Body of pancreas (tissue), 4 donors: ENCODE measurements around the gene CLEC2A. TPM values are rescaled to one million over a fixed set of nuclear protein-coding genes. Genes with fewer than 3 reads are reported as not detected.

ENCODE experiments used
- ATAC-seq: fragments of 150-250 bp; one replicate; pipeline ENCODE4 v1.9.1; 2016
- DNase-seq, 4 donors: peaks; one replicate each; pipeline ENCODE4 v3.0.0-alpha.2; 2019
- H3K27ac ChIP-seq, 4 donors: fragments of 200-600 bp; sonication (generic); 1 replicate in 3 of 4; 2 replicates in 1 of 4; pipeline versions ENCODE4 v1.5.1 to v1.6.1; 2016 to 2019; ENCODE audit warnings: mild to moderate bottlenecking in 1 of 4, mixed read lengths in 1 of 4, moderate library complexity in 1 of 4
- H3K27me3 ChIP-seq, 2 donors: fragments of 200-600 bp; sonication (generic); one replicate each; pipeline ENCODE4 v1.6.0; 2016; ENCODE audit warnings: mild to moderate bottlenecking in 1 of 2
- H3K36me3 ChIP-seq, 2 donors: fragments of 200-600 bp; sonication (generic); replicated peaks in 1 of 2; 2 replicates each; pipeline ENCODE4 v1.5.1; 2016; ENCODE audit warnings: low read depth in 2 of 2; ENCODE audit not compliant: insufficient read depth in 1 of 2
- H3K4me1 ChIP-seq: fragments of 200-600 bp; sonication (generic); one replicate; pipeline ENCODE4 v1.6.0; 2016
- H3K4me3 ChIP-seq, 2 donors: fragments of 200-600 bp; sonication (generic); 1 replicate in 1 of 2; 2 replicates in 1 of 2; pipeline ENCODE4 v1.5.1; 2016 to 2019
- H3K9me3 ChIP-seq, 3 donors: fragments of 200-600 bp; sonication (generic); 1 replicate in 2 of 3; 2 replicates in 1 of 3; pipeline ENCODE4 v1.5.1; 2016
- POLR2A ChIP-seq, 3 donors: fragments of 450-650 bp; IDR thresholded peaks; one replicate each; pipeline ENCODE4 v1.6.1; 2016; ENCODE audit warnings: antibody characterized with exemption in 3 of 3, mild to moderate bottlenecking in 2 of 3
- WGBS, 2 donors: methylation state at CpG; one replicate each; pipeline ENCODE4 v1.1.5; 2017; 5-methylcytosine and 5-hydroxymethylcytosine counted together
- intact Hi-C: fragments of 100-400 bp; cut with DNase I; formaldehyde crosslinking; loops from one replicate; pipeline ENCODE4 v1.15.1; 2023
- total RNA-seq, 2 donors: library from RNA; depleted of rRNA; stranded (reverse); fragments of >200 nt; gene quantifications; one replicate each; pipeline ENCODE4 v1.1.0, GENCODE V29; 2016
- TF ChIP-seq, protein P1 (sequence below), 7 experiments: fragments of 450-650 bp in 4 of 7; fragments of 200-600 bp in 3 of 7; sonication (generic) in 3 of 7; IDR thresholded peaks; one replicate each; pipeline ENCODE4 v1.5.1; 2016 to 2019; ENCODE audit warnings: antibody characterized with exemption in 7 of 7

Gene CLEC2A
- total RNA-seq, 2 donors from 2014 or later = not detected

DNA sequence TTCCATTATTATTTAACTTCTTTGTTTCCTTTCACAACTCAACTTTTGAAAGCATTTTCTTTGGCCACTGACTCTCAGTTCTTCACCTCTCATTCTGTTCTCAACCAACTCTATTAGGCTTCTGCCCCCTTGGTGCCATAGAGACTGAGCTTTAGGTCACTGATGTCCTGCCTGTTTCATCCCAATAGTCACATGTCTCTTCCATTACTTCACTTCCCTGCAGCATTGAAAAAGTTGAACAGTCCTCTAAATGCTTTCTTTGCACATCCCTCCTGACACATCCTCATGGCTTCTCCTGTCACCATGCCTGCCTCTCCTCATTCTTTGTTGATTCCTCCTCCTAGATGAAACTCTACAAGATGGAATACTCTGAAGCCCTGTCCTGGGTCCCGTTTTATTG lies 41.8 kb upstream of the CLEC2A start:
- 21 to 38% methylated on average over 1 of the region's 1 CpG for WGBS, 2 donors
- Histone ChIP-seq H3K36me3 (no peaks in the 10 kb centered on the region), H3K4me1 (no peaks in the 10 kb centered on the region), H3K4me3 (no peak overlapping the region), H3K9me3 (peaks cover 0 to 7% (median 0%) of the 10 kb centered on the region in 3 donors), H3K27ac (no peak overlapping the region), H3K27me3 (no peaks in the 10 kb centered on the region)
- DNase-seq (no peak), ATAC-seq (no peak)
- TF ChIP-seq, protein P1, sequence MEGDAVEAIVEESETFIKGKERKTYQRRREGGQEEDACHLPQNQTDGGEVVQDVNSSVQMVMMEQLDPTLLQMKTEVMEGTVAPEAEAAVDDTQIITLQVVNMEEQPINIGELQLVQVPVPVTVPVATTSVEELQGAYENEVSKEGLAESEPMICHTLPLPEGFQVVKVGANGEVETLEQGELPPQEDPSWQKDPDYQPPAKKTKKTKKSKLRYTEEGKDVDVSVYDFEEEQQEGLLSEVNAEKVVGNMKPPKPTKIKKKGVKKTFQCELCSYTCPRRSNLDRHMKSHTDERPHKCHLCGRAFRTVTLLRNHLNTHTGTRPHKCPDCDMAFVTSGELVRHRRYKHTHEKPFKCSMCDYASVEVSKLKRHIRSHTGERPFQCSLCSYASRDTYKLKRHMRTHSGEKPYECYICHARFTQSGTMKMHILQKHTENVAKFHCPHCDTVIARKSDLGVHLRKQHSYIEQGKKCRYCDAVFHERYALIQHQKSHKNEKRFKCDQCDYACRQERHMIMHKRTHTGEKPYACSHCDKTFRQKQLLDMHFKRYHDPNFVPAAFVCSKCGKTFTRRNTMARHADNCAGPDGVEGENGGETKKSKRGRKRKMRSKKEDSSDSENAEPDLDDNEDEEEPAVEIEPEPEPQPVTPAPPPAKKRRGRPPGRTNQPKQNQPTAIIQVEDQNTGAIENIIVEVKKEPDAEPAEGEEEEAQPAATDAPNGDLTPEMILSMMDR (IDR thresholded peaks at IDR 0.05) = no peak
- TF ChIP-seq POLR2A (IDR thresholded peaks at IDR 0.05) = no peak
- intact Hi-C loops = no loop called here

DNA sequence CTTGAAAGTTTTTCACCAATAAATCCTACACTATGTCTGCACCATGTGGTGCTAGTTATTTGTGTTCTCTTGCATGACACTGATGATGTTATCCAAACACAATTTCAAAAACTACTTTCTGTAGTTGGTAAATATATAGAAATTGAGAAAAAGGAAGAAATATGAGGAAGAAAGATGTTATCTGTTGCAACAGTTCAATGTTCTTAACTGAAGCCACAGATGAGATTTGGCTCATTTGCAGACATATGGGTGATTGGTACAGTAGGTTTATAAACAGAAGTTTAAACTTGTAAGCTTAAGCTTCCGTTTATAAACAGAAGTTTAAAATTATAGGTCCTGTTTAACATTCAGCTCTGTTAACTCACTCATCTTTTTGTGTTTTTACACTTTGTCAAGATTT lies 39.0 kb upstream of the CLEC2A start, which contains the start of gene CLEC12A:
CLEC12A (plus strand) TSS at position 229 of the 400 bp plus-strand sequence. CDS start 188 bp downstream, outside the sequence.
- no peak within 1 kb of the TSS for H3K27ac ChIP-seq
- intact Hi-C loops = no loop called here
- TF ChIP-seq, protein P1 (IDR thresholded peaks at IDR 0.05) = no peak
- no peak for TF ChIP-seq POLR2A (IDR thresholded peaks at IDR 0.05)
- H3K9me3 ChIP-seq = peaks cover 0 to 6% (median 0%) of the 10 kb centered on the region in 3 donors
- no peak for DNase-seq
- H3K4me1 ChIP-seq = no peaks in the 10 kb centered on the region
- H3K27me3 ChIP-seq = no peaks in the 10 kb centered on the region
- H3K4me3 ChIP-seq = no peak within 1 kb of the TSS
- no peak for ATAC-seq
- H3K36me3 ChIP-seq = no peaks in the 10 kb centered on the region
- WGBS, 2 donors = 24 to 54% methylated on average over 1 of the region's 1 CpG

DNA sequence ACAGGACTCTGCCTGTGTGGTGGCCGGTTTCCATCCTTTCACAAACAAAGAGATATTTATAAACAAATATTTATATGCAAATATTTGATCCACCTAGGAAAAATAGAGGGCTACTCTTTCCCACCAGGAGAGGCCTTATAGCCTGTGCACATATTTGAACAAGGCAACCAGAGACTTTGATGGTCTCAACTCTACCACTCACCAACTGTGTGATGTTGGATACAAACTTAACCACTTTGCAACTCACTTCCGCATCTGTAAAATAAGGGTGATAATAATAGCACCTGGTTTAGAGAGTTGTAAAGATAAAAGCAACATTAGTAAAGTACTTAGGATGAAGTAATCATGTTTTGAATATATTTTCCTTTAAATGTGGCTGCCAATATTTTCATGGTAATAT lies 37.5 kb upstream of the CLEC2A start:
- ATAC-seq (no peak), DNase-seq (no peak)
- Histone ChIP-seq H3K36me3 (no peaks in the 10 kb centered on the region), H3K27ac (no peak overlapping the region), H3K27me3 (no peaks in the 10 kb centered on the region), H3K9me3 (no peaks in the 10 kb centered on the region), H3K4me1 (no peaks in the 10 kb centered on the region), H3K4me3 (no peak overlapping the region)
- intact Hi-C loops = no loop called here
- no peak for TF ChIP-seq POLR2A (IDR thresholded peaks at IDR 0.05)
- TF ChIP-seq, protein P1 (IDR thresholded peaks at IDR 0.05) = no peak
- WGBS, 2 donors = 45 to 50% methylated on average over 2 of the region's 2 CpGs

DNA sequence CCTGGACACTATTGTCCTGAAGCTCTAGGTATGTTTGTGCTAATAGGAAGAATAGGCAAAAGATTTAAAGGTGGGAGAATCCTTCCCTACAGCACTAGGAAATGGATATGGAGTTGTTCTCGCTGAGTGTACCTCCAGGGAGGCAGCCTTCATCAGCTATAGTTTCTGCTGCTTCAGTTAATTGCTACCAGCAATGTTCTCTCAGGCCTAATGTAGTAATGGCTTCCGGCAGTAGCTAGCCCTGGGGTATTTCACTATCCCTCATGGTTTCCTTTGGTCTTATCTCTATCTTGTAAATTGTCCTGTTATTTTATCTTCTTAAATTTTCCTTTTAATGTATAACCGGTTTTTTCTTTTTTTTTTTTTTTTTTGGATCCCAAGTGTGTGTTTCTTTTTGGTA lies 29.7 kb upstream of the CLEC2A start:
- H3K36me3 ChIP-seq = no peaks in the 10 kb centered on the region
- no peak for TF ChIP-seq POLR2A (IDR thresholded peaks at IDR 0.05)
- TF ChIP-seq, protein P1 (IDR thresholded peaks at IDR 0.05) = no peak
- ATAC-seq (no peak), DNase-seq (no peak)
- no peak overlapping the region for H3K4me3 ChIP-seq
- intact Hi-C loops = no loop called here
- WGBS, 2 donors = 86 to 88% methylated on average over 3 of the region's 3 CpGs
- H3K27ac ChIP-seq = no peak overlapping the region
- no peaks in the 10 kb centered on the region for H3K4me1 ChIP-seq
- no peaks in the 10 kb centered on the region for H3K9me3 ChIP-seq
- H3K27me3 ChIP-seq = no peaks in the 10 kb centered on the region

DNA sequence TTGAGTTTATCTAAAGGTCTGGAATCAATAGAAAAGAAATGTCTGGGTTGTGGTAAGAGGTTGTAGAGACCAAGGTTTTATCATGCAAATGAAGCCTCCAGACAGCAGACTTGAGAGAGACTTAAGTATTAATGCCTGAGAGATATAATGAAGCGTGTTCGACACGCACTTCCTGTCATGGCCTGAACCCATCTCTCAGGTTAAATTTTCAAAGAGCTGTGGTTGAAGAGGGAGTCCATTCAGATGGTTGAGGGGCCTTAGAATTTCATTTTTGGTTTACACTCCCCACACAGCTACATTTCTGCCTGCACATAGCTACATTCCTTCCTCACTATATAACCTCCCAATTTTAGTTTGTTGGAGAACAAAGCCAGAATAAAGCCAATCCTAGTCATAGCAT lies 28.9 kb upstream of the CLEC2A start:
- no peak for TF ChIP-seq POLR2A (IDR thresholded peaks at IDR 0.05)
- TF ChIP-seq, protein P1 (IDR thresholded peaks at IDR 0.05) = no peak
- intact Hi-C loops = no loop called here
- no peaks in the 10 kb centered on the region for H3K9me3 ChIP-seq
- ATAC-seq (no peak), DNase-seq (no peak)
- no peak overlapping the region for H3K4me3 ChIP-seq
- no peak overlapping the region for H3K27ac ChIP-seq
- H3K27me3 ChIP-seq = no peaks in the 10 kb centered on the region
- H3K4me1 ChIP-seq = no peaks in the 10 kb centered on the region
- H3K36me3 ChIP-seq = no peaks in the 10 kb centered on the region
- 91 to 98% methylated on average over 3 of the region's 3 CpGs for WGBS, 2 donors
